ENCODE data around the gene ADD3.
"Not testable (repeated sequence)": the region's sequence is repeated elsewhere in the genome, so short reads cannot be mapped to it uniquely, and the experiment has no call there.

DNA sequence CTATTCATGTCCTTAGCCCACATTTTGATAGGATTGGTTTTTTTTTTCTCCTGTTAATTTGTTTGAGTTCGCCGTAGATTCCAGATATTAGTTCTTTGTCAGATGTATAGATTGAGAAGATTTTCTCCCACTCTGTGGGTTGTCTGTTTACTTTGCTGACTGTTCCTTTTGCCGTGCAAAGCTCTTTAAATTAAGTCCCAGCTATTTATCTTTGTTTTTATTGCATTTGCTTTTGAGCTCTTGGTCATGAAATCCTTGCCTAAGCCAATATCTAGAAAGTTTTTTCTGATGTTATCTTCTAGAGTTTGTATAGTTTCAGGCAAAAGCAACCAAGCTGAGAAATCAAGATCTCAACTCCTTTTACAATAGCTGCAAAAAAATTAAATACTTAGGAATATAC is 22.0 kb upstream of the ADD3 start:
- not testable (repeated sequence) for TF ChIP-seq POLR2A (IDR thresholded peaks at IDR 0.05)
- TF ChIP-seq, protein P1, sequence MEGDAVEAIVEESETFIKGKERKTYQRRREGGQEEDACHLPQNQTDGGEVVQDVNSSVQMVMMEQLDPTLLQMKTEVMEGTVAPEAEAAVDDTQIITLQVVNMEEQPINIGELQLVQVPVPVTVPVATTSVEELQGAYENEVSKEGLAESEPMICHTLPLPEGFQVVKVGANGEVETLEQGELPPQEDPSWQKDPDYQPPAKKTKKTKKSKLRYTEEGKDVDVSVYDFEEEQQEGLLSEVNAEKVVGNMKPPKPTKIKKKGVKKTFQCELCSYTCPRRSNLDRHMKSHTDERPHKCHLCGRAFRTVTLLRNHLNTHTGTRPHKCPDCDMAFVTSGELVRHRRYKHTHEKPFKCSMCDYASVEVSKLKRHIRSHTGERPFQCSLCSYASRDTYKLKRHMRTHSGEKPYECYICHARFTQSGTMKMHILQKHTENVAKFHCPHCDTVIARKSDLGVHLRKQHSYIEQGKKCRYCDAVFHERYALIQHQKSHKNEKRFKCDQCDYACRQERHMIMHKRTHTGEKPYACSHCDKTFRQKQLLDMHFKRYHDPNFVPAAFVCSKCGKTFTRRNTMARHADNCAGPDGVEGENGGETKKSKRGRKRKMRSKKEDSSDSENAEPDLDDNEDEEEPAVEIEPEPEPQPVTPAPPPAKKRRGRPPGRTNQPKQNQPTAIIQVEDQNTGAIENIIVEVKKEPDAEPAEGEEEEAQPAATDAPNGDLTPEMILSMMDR (IDR thresholded peaks at IDR 0.05) = not testable (repeated sequence)

Measured in right lobe of liver (tissue), 4 donors.